GM21423 (cell line): ENCODE results near the gene BHLHA15.
"Not testable (repeated sequence)": the region's sequence is repeated elsewhere in the genome, so short reads cannot be mapped to it uniquely, and the experiment has no call there.

ENCODE experiments used
- ATAC-seq: cut with Tn5 transposase; IDR thresholded peaks from one replicate; pipeline ENCODE4 v1.9.1; 2021; ENCODE audit warnings: mild to moderate bottlenecking, moderate library complexity; ENCODE audit not compliant: unreplicated experiment

Gene BHLHA15

DNA sequence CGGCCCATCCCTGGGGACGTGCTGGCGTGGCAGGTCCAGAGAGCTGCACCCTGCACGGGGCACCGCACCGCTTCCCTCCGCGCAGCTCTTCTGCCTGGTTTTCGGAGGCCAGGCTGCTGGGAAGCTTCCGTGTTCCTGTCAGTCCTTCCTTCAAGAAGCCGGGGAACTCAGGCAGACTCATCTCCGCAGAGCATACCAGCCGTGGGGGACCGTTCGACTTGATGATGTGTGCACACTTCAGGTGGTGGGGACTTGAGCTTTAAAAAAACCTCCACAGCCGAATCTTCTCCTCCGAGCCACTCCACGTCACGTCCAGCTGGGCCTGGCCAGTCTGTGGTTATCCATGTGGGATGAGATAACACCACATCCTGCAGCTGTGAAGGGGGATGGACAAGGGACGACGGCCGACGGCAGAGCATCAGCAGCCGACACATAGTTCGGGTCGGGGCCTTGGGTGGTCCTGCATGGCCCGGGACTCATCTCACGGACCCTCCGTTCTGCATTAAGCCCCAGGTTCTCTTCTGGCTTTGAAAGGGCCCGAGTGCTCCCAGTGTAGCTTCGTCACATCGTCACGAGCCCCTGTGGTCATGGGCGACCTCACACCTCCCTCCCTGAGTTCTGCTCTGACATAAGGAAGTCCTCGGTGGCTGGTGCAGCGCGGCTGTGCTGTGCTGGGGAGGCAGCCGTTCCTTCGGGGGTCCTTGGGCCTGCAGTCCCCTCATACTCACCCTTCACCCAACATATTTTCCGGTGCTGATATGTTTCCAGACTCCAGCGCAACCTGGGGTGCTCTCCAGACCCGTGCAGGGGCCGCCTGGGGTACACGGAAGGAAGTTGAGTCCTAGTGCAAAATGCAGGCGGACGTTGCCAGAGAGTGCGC, 4.5 kb upstream of the BHLHA15 start:
- no peak for ATAC-seq

DNA sequence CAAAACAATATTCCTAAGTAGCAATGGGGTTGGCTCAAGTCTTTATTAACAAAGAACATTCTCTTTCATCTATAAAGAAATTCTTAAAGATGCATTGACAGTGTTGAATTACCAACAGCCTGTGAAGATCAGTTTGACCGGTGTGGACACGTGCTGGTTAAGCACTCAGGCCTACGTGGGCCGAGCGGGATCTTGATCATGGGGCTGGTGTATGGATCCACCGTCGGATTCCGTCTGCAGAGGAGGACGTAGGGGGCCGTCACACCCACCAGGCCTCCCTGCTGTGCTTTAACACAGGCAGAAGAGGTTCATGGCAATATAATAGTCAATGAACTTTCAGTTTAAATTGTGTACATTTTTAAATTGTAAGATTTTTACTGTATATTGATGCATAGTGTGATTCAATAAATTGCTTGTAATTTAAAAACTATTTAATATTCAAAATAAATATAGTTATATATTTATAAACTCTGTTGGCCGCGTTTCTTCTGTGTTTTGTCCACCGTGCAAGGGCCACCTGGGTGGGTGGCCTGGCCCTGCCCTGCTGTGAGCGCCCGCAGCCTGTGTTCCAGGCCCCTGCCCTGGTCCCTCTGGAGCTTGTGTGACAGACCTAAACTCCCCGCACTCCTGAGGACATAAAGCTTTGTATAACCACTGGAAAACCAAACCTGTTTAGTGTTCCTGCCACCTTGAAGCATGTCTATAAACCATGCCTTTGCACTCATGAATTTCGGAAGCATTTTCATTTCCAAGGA, 1.9 kb upstream of the BHLHA15 start:
- no peak for ATAC-seq

DNA sequence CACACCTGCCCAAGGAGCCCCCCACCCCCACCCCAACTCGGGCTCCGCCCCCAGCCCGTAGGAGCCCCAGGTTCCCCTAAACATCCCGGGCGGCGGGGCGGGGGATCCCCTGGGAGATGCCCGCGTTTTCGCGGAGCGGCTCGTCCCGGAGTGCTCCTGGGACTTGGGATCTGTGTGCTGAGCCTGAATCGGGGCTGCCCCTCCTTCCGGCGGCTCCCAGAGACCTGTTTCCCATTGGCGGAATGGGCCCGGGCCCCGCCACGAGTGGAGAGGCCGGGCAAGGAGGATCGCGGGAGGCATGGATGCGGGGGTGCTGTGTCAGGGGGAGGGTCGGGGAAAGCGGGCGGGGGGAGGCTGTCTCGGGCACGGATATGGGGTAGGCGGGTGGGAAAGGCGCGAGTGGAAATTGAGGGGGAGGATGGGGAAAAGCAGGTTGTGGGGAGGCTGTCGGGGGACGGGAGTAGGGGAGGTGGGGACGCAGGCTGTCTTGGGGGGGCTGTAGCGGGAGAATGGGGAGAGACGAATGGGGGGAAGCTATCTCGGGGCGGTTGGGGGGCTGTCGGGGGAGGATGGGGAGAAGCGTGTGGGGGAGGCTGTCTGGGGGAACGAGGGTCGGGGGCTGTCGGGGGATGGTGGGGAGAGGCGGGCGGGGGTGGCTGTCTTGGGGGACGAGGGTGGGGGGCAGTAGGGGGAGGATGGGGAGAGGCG, 572 bp upstream of the BHLHA15 start:
- ATAC-seq: no peak

DNA sequence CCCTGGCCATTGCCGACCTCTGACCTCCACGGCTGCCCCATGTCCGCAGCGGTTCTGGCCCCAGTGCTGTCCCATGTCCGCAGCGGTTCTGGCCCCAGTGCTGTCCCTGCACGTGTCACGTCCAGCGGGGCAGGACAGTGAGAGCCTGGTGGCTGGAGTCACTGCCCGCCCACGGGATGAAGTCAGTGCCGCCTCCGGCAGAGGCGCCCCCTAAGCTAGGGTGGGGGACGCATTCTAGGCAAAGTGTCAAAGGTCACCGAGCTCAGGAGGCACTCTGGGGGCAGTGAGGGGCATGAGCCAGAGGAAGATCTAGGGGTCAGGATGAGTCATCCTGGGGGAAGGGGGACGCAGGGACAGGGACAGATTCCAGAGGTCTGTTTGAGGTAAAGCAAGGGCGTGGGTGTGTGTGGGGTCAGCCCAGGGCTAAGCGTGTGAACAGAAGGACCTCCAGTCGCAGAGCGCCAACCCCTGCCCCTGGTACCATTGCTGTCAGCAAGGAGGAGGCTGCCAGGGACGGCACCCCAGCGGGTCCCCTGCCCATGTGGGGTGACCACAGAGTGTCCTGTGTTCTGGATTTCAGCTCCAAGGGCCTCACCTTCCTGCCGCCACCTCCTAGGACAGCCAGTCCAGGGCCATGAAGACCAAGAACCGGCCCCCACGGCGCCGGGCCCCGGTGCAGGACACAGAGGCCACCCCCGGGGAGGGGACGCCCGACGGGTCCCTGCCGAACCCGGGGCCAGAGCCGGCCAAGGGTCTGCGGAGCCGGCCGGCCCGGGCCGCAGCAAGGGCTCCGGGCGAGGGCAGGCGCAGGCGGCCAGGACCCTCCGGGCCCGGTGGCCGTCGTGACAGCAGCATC, 665 bp downstream of the BHLHA15 start:
- no peak for ATAC-seq

DNA sequence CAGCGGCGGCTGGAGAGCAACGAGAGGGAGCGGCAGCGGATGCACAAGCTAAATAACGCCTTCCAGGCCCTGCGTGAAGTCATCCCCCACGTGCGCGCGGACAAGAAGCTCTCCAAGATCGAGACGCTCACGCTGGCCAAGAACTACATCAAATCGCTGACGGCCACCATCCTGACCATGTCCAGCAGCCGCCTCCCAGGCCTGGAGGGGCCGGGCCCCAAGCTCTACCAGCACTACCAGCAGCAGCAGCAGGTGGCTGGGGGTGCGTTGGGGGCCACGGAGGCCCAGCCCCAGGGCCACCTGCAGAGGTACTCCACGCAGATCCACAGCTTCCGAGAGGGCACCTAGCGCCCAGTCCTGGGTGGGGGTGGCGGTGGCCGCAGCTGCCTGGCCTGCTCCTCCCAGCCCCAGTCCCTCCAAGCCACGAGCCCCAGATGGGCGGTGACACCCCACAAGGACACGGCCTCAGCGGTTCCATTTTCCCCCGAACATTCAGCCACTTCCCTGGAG, 1.3 kb downstream of the BHLHA15 start:
- no peak for ATAC-seq

DNA sequence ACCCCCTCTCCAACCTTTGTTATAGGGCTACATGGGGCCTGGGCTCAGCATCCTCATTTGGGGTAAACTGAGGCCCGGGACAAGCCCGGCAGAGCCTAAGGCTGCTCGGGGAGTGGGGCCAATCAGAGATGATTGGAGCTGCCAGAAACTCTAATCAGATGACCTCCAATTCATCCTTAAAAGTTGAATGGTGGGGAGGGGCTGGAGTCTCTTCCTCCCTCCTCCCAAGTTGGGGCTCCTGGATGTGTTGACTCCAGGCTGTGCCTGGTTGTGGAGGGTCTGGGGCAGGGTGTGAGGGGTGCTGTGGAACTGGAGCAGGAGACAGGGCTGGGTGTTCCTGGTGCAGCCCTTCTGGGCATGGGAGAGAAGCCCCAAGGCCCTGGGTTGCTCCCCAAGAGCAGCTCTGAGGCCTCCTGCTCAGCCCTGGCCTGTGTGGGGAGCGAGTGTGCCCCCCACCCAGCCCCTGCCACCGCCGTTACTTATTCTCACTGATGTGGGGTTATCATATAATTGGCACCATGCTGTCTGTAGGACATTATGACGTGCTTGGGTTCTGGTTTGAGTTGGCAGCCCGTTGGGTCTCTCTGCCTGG, 2.2 kb downstream of the BHLHA15 start:
- ATAC-seq: no peak

DNA sequence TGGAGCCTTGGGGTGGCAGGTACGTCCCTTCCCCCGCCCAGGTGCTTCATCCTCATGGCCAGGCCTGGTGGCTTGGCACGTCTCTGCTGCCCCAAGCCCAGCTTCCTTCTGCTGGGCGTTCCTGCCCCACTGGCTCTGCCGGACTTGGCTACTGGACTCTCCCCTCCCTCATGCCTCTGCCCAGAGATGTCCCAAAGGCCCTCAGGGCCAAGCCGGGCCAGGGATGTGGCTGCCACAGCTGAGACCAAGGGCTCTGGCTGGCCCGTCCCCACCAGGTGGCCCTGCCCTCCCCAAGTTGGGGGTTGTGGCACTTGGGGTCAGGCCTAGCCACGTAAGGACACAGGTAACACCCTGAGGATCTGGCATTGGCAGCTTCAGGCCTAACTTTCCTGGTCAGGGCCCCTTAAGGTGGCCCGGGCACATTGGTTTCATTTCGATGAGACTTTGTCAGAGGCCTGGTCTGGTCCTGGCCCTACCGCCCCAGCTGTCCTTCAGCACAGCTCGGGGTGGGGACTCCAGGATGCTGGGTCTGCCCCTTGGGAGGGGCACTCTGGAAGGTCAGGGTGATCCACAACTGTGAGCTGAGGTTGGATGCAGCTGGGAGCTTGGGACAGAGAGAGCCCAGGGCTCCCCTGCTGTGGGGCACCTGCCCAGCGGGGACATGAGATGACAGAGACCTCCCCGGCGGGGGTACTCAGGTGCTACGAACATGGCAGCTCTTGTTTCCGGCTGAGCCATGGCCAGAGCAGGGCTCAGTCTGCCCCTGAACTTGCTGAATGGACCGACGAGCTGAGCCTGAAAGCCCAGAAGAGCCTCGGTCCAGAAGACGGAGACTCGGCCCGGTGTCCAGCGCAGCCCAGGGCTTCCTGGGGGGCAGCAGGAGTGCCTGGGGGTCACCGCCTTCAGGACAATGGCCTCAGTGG, 2.9 kb downstream of the BHLHA15 start:
- ATAC-seq: no peak

DNA sequence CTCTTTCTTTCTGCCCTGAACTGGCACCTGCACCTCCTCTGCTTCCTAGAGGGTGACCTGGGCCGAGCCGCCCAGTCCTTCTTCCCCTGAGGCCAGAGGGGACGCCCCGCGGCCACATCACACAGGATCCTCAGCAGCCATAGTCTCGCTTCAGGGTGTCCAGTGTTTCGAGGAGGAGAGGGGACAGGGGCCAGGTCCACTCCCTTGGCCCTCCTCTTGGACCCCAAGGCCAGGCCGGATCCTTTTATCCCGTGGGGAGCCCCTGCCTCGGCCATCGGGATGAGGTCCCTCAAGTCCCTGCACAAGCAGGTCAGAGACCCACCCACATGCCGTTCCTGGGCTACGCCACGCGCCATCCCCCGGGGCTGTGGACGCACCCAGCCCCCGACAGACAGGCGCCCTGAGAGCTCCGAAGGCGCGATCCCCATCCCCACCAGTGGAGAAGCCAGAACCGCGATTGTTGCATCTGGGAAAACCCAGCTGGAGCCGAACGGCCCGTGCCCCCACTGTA, 3.6 kb downstream of the BHLHA15 start:
- no peak for ATAC-seq

DNA sequence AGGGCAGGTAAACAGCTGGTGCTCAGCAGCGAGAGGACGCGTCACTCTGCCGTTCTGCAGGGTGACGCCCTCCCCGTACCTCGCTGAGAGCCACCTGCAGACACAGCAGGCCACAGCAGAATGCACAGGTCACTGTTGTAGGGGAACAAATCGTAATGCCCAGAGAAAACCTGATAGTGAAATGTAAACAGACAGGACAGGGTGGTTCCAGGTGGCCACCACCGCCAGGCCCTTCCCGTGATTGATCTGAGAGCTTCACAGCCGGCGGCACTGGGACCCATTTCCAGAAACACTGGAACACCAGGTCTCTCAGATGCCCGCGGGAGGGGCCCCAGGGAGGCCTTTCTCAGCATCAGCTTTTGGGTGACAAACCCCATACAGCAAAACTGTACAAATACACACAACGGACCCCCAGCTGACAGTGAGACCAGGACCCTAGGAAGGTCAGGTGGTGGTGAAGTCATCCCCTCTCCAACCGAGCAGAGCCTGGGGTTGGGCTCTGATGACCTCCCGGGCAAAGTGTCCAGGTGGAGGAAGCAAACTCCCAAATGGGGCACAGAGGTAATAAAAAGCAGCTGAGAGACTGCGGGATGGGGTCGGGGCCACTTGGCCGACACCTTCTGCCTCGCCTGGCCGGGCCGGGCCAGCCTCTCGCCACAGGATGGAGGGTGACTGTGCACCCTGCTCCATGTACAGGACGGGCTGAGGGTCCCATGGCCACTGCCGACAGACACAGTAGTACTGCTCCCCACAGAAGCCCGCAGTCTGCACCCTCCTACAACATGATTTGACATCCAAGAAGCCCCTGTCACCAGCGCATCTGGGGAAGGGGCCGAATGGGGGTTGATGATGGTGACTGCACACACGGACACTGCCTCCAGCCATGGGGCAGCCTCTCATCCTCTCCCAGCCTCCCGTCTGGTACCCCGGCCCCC, 4.6 kb downstream of the BHLHA15 start:
- no peak for ATAC-seq

DNA sequence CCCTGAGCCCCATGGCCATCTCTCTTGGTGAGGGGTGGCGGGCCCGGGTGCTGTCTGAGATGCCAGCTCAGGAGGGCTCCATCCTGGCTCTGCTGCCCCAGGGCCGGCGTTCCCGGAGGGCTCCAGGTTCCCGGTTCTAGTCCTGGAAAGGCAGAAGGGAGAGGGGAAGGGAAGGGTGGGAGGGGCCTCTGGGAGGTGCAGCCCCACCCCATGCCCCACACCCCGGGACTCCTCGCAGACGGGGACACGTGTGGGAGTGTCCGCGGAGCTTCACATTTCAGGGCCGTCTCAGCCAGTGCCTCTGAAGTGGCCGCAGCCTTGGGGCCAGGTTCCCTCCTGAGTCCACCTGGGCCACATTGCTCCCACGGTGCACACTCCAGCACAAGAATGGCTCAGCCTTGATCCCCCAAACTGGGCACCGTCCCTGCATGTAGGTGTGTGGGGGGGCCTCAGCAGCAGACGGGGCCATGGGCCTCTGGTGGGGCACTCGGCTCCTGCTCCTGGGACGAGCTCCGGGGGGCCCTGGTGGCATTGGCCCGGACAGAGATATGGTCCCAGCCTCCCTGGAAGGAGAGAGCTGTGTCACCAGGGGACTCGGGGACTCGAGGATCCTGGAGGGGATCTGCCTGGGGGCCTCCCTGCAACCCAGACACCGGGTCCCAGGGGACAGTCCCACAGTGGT, 5.8 kb downstream of the BHLHA15 start:
- ATAC-seq: no peak

DNA sequence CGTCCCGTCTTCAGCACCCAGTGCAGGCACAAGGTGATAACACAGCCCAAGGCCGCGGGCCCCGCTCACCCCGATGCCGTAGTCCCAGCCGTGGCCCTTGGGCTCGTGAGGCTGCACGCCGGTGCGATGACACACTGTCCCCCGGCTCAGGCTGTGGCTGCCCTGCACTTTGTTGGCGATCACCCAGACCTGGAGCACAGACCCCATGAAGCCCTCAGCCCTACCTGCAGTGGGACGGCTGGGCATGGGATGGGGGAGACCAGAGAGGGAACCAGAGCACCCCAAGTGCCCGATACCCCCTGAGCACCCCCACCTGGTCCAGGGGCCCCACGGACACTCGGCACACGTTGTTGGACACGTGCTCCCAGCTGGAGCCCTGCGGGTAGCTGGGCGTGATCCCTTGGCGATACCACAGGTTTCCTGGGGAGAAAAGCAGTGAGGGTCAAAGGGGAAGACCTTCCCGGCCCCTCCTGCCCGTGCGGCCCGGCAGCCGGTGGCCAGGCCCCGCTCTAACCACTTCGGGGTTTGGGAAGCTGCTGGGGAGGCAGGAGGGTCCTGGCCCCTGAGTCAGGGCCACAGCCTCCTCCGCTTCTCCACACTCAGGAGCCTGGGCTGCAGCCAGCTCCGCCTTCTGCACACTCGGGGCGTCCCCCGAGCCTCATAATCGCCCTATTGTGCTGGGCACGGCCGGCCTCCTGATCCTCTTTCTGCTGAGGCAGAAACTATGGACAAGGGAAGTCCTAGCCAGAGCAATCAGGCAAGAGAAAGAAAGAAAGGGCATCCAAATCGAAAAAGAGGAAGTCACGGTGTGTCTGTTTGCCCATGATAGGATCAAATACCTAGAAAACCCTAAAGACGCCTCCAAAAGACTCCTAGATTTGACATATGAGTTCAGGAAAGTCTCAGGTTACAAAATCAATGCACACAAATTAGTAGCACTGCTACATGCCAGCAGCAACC, 6.7 kb downstream of the BHLHA15 start:
- ATAC-seq: no peak

DNA sequence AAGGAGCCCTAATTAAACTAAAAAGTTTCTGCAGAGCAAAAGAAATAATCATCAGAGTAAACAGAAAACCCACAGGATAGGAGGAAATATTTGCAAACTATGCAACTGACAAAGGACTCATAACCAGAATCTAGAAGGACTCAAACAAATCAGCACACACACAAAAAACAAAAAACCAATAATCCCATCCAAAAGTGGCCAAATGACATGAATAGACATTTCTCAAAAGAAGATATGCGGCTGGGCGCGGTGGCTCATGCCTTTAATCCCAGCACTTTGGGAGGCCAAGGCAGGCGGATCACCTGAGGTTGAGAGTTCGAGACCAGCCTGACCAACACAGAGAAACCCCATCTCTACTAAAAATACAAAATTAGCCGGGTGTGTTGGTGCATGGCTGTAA, 8.1 kb downstream of the BHLHA15 start:
- ATAC-seq: not testable (repeated sequence)

DNA sequence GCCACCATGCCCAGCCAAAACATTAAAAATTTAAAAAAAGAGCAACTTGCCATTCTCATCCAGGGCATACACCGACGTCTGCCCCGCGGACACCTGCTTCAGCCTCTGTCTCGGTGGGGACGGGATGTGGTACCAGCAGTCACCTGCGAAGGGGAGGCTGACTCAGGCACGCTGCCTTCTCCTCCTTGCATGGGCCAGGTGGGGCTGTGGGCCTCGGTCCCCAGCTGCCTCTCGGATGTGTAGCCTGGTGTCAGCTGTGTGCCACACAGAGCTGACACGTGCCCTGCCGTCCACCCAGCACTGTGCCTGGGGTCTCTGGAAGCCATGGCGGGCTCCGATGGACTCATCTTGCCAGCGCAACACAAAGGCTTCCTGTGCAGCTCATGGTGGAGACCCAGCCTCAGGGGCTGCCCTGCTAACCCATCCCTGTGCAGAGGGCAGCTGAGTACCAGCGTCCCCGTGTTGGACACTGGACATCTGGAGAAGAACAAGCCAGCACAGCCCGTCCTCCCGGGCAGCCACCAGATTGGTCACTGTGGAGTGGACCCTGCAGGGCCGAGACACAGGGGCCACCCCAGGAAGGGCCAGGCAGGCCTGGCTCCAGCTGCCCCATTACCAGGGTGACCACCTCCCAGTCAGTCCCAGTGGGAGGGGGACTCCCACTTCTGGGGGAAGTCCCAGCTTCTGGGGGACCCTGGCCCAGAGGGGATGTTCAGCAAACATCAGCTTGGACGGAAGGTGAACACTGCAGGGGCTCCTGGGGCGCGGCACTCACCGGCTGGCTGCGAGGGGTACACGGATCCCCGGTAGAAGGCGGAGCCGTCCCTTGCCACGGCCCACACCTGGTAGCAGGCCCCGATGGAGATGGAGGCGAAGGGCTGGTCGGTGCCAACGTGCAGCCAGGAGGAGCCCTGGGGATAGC, 10.6 kb downstream of the BHLHA15 start:
- ATAC-seq: no peak

DNA sequence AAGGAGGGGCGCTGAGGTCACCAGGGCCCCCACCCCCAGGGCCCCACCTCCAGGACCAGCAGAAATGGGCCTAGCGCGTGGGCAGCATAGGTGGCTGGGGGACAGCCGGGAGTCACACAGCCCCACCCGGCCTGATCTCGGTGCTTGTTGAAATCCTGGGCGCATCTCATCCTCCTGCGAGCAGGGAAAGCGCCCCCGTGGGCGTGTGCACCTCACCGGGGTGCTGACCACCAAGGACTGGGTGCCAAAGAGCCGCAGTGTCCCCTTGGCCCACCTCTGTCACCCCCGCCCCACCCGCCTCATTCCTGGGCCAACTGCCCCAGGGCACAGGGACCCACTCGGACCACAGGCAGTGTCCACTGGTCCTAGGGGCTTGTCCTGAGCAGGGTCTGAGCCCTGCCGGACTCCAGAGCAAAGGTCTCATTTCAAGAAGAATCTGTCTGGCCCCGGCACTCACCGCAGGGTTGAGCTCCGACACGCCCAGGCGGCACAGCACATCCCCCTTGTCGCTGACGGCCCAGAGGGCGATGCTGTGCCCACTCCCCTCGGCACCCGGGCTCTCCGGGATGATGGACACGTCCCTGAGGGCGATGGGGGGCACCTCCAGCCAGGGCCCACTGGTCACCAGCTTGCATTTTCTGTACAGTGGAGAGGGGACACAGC, 11.4 kb downstream of the BHLHA15 start:
- ATAC-seq: no peak
